Testis (tissue), 2 donors: ENCODE measurements around the gene SGCG.

Experiments used
- POLR2A ChIP-seq: fragments of 450-650 bp; IDR thresholded peaks from one replicate; pipeline ENCODE4 v1.6.1; 2017; ENCODE audit warnings: antibody characterized with exemption, mild to moderate bottlenecking, moderate library complexity
- TF ChIP-seq, protein P1 (sequence below), 3 experiments: fragments of 450-650 bp in 2 of 3; fragments of 200-600 bp in 1 of 3; sonication (generic) in 1 of 3; IDR thresholded peaks; one replicate each; pipeline ENCODE4 v1.5.1; 2016 to 2019; ENCODE audit warnings: antibody characterized with exemption in 3 of 3, mild to moderate bottlenecking in 2 of 3, moderate library complexity in 1 of 3

DNA sequence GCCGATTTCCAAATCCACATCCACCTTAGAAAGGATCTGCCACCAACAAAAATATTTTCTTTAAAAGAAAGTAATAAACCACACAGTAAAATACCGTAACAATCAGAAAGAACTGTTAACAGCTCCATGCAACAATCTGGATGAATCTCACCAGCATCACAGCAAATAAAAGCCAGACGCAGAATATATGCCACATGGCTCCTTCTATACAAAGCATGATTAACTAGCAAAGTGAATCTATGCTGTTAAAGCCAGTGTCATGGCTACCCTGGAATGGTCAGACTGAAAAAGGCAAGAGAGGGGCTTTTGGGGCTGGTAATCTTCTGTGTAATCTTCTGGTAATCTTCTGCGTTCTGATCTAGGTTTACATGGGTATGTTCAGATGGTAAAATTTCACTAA, 171.4 kb downstream of the SGCG start:
- TF ChIP-seq, protein P1, sequence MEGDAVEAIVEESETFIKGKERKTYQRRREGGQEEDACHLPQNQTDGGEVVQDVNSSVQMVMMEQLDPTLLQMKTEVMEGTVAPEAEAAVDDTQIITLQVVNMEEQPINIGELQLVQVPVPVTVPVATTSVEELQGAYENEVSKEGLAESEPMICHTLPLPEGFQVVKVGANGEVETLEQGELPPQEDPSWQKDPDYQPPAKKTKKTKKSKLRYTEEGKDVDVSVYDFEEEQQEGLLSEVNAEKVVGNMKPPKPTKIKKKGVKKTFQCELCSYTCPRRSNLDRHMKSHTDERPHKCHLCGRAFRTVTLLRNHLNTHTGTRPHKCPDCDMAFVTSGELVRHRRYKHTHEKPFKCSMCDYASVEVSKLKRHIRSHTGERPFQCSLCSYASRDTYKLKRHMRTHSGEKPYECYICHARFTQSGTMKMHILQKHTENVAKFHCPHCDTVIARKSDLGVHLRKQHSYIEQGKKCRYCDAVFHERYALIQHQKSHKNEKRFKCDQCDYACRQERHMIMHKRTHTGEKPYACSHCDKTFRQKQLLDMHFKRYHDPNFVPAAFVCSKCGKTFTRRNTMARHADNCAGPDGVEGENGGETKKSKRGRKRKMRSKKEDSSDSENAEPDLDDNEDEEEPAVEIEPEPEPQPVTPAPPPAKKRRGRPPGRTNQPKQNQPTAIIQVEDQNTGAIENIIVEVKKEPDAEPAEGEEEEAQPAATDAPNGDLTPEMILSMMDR (IDR thresholded peaks at IDR 0.05) = no peak
- TF ChIP-seq POLR2A = no peak
